ENCODE data around the gene CACUL1.
"Not testable (repeated sequence)": the region's sequence is repeated elsewhere in the genome, so short reads cannot be mapped to it uniquely, and the experiment has no call there.

Gene CACUL1

DNA sequence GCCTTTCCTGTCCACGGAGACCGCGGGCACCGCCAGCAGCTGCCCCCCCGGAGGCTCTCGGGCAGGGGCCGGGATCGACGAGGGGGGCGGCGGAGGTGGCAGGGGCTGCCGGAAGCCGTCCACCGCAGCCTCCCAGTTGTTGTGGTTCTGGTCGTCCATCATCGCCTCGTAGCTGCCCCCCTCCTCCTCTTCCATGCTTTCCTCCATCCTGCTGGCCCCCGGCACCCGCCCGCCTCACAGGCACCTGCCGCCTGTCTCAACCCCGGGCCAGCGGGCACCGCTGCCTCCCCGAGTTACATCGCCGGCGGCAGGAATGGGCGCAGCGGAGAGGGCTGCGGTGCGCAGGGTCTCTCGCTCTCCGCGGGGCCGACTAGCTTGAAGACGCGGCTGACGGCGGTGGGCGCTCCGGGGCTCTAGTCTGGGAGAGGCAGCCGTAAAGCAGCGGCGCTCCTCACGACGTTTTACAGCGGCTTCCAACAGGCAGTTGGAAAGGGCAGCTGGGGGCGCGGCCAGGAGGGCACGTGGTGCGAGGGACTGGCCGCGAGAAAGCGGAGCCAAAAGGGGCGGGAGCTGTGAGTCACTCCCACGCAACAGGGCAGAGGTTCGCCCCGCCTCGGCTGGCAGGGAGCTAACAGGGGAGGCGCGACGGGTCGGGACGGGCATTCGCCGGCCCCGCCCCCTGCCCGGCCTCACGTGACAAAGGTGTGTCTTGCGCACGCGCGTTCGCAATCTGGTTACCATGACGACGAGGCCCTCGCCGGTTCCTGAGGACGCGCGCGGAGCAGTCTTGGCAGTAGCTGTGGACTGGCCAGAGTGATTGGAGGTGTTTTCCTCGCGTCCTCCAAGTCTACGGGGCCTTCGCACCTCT lies at the start of gene CACUL1:
CACUL1 (minus strand) TSS at position 415 of the 868 bp plus-strand sequence; CDS start at position 207, 208 bp downstream.
- no peaks in the 10 kb centered on the region for H3K36me3 ChIP-seq (ENCODE audit: insufficient read depth, low read length)
- H3K27me3 ChIP-seq (ENCODE audit: insufficient read depth, low read length), result no peaks in the 10 kb centered on the region
- peaks cover 41% of the 10 kb centered on the region for H3K79me2 ChIP-seq (ENCODE audit: control insufficient read depth, insufficient read depth, low read length, unreplicated experiment)
- peak within 1 kb of the TSS; percentile 86 for H3K4me3 ChIP-seq (ENCODE audit: low read depth, low read length)
- H2AFZ ChIP-seq (ENCODE audit: low read length, unreplicated experiment), result peak within 1 kb of the TSS; percentile 95
- peaks cover 14% of the 10 kb centered on the region for H3K4me1 ChIP-seq (ENCODE audit: control insufficient read depth, insufficient read depth, low read length, unreplicated experiment)
- H3K27ac ChIP-seq (ENCODE audit: low read depth, low read length), result peak within 1 kb of the TSS; percentile 45; the same call in 1 of the 2 replicates

DNA sequence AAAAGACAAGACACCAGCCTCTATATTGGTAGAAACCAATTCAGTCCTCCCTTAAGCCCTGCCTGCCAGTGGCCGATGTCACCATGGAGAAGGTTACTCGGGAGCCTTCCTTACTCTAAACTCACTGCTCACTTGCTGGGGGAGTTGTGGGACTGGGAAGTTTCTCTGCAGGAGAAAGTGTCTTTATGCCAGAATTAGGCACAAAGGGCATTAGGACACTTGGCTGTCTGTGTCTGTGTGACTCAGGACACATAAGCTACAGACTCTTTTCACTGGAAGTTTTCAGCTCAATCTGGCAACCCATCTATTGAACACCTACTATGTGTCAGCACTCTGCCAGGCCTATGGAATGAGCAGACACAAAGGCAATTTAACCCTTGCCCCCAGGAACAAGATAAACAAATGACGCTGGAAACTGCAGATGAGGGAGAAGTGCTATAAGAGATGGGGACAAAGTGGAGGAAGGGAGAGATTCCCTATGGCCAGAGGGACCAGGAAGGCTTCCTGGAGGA lies 49.5 kb upstream of the CACUL1 start:
- Histone ChIP-seq H3K27me3 (ENCODE audit: insufficient read depth, low read length) (no peaks in the 10 kb centered on the region), H3K79me2 (ENCODE audit: control insufficient read depth, insufficient read depth, low read length, unreplicated experiment) (no peaks in the 10 kb centered on the region), H3K36me3 (ENCODE audit: insufficient read depth, low read length) (no peaks in the 10 kb centered on the region), H2AFZ (ENCODE audit: low read length, unreplicated experiment) (no peak overlapping the region), H3K27ac (ENCODE audit: low read depth, low read length) (no peak overlapping the region), H3K4me1 (ENCODE audit: control insufficient read depth, insufficient read depth, low read length, unreplicated experiment) (peaks cover 9% of the 10 kb centered on the region), H3K4me3 (ENCODE audit: low read depth, low read length) (no peak overlapping the region)

DNA sequence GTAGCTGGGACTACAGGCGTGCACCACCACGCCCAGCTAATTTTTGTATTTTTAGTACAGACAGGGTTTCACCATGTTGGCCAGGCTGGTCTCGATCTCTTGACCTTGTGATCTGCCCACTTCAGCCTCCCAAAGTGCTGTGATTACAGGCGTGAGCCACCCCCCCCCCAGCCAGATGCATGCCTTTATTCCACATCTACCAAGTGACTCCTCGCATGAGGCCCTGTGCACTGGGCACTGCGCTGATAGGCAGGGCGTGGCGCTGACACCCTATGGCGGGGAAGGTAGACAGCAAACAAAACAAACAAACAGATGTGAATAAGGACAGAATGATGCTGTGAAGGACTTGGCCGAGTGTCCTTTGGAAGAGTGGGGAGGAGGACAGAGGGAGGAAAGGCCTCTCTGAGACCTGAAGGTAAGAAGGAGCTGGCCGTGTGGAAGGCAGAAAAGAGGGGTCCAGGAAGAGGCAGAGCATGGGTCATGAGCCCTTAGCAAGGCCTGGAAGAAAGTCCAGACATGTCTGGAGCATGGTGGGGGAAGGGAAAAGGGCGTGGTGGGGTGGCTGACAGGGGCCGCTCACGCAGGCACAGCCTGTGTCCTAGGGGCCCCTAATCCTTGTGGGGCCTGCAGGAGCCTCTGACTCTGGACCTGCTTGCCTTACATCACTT lies 47.5 kb upstream of the CACUL1 start:
- H3K27ac ChIP-seq (ENCODE audit: low read depth, low read length), result no peak overlapping the region
- H3K79me2 ChIP-seq (ENCODE audit: control insufficient read depth, insufficient read depth, low read length, unreplicated experiment), result no peaks in the 10 kb centered on the region
- no peak overlapping the region for H2AFZ ChIP-seq (ENCODE audit: low read length, unreplicated experiment)
- peaks cover 22% of the 10 kb centered on the region for H3K4me1 ChIP-seq (ENCODE audit: control insufficient read depth, insufficient read depth, low read length, unreplicated experiment)
- no peaks in the 10 kb centered on the region for H3K27me3 ChIP-seq (ENCODE audit: insufficient read depth, low read length)
- H3K4me3 ChIP-seq (ENCODE audit: low read depth, low read length), result no peak overlapping the region
- H3K36me3 ChIP-seq (ENCODE audit: insufficient read depth, low read length), result no peaks in the 10 kb centered on the region

DNA sequence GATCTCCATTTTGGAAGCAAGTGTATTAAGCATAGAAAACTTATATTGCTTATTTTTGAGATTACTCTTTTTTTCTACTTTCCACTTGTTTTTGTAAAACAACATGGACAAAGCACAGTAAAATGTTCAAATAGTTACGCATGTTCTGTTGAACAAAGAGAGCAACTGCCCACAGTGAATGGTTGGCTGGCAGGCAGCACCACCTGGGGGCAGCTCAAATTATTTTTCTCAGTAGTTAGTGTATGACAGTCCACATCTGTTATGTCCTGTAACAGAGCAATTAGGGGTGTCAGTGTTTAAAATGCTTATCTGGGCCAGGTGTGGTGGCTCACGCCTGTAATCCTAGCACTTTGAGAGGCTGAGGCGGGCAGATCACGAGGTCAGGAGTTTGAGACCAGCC lies 46.1 kb upstream of the CACUL1 start:
- H3K36me3 ChIP-seq (ENCODE audit: insufficient read depth, low read length), result no peaks in the 10 kb centered on the region
- no peak overlapping the region for H3K4me3 ChIP-seq (ENCODE audit: low read depth, low read length)
- H3K27ac ChIP-seq (ENCODE audit: low read depth, low read length), result no peak overlapping the region
- H3K79me2 ChIP-seq (ENCODE audit: control insufficient read depth, insufficient read depth, low read length, unreplicated experiment), result no peaks in the 10 kb centered on the region
- no peak overlapping the region for H2AFZ ChIP-seq (ENCODE audit: low read length, unreplicated experiment)
- H3K27me3 ChIP-seq (ENCODE audit: insufficient read depth, low read length), result no peaks in the 10 kb centered on the region
- peaks cover 22% of the 10 kb centered on the region for H3K4me1 ChIP-seq (ENCODE audit: control insufficient read depth, insufficient read depth, low read length, unreplicated experiment)

DNA sequence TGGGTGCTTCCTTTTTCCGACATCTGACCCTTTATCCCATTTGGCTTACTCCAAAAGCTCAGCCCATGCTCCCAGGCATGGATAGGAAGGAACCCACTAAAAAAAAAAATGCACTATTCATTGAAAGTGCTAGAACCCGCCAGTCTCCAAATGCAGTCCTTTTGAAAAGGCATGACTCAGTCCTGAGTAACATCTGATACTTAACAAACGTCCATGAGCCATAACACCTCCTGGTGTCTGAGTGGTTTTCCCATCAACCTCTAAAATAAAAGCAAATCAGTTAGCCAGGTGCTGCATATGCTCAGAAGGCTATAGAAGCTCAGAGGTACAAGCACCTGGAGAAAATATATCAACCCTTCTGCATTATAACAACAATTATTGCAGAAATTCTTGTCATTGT lies 45.0 kb upstream of the CACUL1 start:
- H3K27ac ChIP-seq (ENCODE audit: low read depth, low read length), result no peak overlapping the region
- H2AFZ ChIP-seq (ENCODE audit: low read length, unreplicated experiment), result no peak overlapping the region
- H3K79me2 ChIP-seq (ENCODE audit: control insufficient read depth, insufficient read depth, low read length, unreplicated experiment), result no peaks in the 10 kb centered on the region
- H3K27me3 ChIP-seq (ENCODE audit: insufficient read depth, low read length), result no peaks in the 10 kb centered on the region
- no peaks in the 10 kb centered on the region for H3K36me3 ChIP-seq (ENCODE audit: insufficient read depth, low read length)
- peaks cover 22% of the 10 kb centered on the region for H3K4me1 ChIP-seq (ENCODE audit: control insufficient read depth, insufficient read depth, low read length, unreplicated experiment)
- H3K4me3 ChIP-seq (ENCODE audit: low read depth, low read length), result no peak overlapping the region

DNA sequence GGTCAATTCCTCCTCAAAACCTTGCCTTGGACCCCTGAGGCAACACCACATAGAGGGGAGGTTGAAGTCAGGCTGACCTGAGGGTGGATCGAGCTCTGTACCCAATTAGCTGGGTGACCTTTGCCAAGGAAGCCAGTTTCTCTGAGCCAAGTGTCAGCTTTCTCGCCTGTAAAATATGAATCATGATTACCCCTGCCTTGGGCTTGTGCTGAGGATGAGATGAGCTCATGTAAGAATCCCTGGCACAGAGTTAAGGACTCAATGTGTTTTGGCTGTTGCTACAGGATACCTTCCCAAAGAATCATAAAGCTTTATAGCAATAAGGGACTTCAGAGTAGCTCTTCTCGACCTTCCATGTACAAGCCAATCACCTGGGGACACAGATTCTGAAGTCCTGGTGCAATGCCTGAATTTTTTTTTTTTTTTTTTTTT lies 43.5 kb upstream of the CACUL1 start:
- H3K79me2 ChIP-seq (ENCODE audit: control insufficient read depth, insufficient read depth, low read length, unreplicated experiment), result no peaks in the 10 kb centered on the region
- H3K27ac ChIP-seq (ENCODE audit: low read depth, low read length), result peak overlapping the region; percentile 42; the same call in 1 of the 2 replicates
- no peaks in the 10 kb centered on the region for H3K36me3 ChIP-seq (ENCODE audit: insufficient read depth, low read length)

DNA sequence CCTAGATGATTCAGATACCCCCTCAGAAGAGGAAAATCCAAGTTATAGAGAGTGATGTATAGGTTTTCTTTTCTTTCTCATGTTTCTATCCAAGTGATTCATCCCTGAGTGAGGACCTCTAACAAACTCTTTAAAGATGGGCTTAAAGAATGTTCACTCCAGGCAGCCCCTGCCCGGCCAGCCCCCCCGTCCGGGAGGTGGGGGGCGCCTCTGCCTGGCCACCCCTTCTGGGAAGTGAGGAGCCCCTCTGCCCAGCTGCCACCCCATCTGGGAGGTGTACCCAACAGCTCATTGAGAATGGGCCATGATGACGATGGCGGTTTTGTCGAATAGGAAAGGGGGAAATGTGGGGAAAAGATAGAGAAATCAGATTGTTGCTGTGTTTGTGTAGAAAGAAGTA lies 40.2 kb upstream of the CACUL1 start:
- not testable (repeated sequence) for H3K27ac ChIP-seq (ENCODE audit: low read depth, low read length); H3K36me3 ChIP-seq (ENCODE audit: insufficient read depth, low read length); H3K27me3 ChIP-seq (ENCODE audit: insufficient read depth, low read length); H3K79me2 ChIP-seq (ENCODE audit: control insufficient read depth, insufficient read depth, low read length, unreplicated experiment); H3K4me3 ChIP-seq (ENCODE audit: low read depth, low read length); H2AFZ ChIP-seq (ENCODE audit: low read length, unreplicated experiment)
- H3K4me1 ChIP-seq (ENCODE audit: control insufficient read depth, insufficient read depth, low read length, unreplicated experiment), result peaks cover 20% of the 10 kb centered on the region

More for the DNA sequence above, 43.5 kb upstream of the CACUL1 start:
- no peak overlapping the region for H3K4me3 ChIP-seq (ENCODE audit: low read depth, low read length)
- H3K27me3 ChIP-seq (ENCODE audit: insufficient read depth, low read length), result no peaks in the 10 kb centered on the region
- peaks cover 22% of the 10 kb centered on the region for H3K4me1 ChIP-seq (ENCODE audit: control insufficient read depth, insufficient read depth, low read length, unreplicated experiment)
- no peak overlapping the region for H2AFZ ChIP-seq (ENCODE audit: low read length, unreplicated experiment)

DNA sequence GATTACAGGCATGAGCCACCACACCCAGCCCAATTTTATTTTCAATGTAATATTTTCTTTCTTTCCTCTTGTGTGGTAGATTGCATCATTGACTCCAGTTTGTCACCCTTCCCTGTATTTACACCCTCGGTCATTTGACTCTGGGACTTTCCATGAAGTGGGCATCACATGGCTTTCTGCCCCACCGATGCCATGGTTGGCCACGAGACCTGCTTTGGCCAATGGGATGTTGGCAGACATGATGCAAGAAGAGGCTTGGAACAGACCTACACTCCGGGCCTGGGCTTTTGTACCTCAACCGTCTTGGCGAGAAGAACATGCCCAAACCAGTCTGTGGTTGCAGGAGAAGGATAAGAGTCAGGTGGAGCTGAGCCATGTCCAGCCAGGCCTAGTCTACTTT lies 38.8 kb upstream of the CACUL1 start:
- Histone ChIP-seq H3K27ac (ENCODE audit: low read depth, low read length) (no peak overlapping the region), H3K36me3 (ENCODE audit: insufficient read depth, low read length) (no peaks in the 10 kb centered on the region), H3K4me1 (ENCODE audit: control insufficient read depth, insufficient read depth, low read length, unreplicated experiment) (peaks cover 8% of the 10 kb centered on the region), H3K79me2 (ENCODE audit: control insufficient read depth, insufficient read depth, low read length, unreplicated experiment) (no peaks in the 10 kb centered on the region), H3K4me3 (ENCODE audit: low read depth, low read length) (no peak overlapping the region), H3K27me3 (ENCODE audit: insufficient read depth, low read length) (peaks cover 6% of the 10 kb centered on the region; the same call in 1 of the 2 replicates), H2AFZ (ENCODE audit: low read length, unreplicated experiment) (no peak overlapping the region)

DNA sequence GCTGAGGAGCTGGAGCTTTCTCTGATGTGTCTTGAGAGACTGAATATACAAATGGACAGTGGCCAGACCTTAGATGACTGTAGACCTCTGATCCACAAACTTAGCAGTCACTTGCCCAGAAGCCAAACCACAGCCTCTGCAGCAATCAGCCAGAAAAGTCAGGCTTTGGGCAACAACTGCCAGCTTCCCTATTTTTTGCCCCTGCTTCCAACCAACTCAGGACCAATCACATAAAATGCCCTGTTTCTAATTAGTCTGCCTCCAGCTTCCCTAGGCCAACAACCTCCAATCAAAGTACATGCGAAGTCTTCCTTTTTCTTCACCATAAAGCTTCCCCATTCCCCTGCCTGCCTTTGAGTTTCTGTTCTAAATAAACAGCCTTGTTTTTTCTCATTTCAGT lies 37.8 kb upstream of the CACUL1 start:
- no peaks in the 10 kb centered on the region for H3K4me1 ChIP-seq (ENCODE audit: control insufficient read depth, insufficient read depth, low read length, unreplicated experiment)
- H2AFZ ChIP-seq (ENCODE audit: low read length, unreplicated experiment), result no peak overlapping the region
- no peaks in the 10 kb centered on the region for H3K79me2 ChIP-seq (ENCODE audit: control insufficient read depth, insufficient read depth, low read length, unreplicated experiment)
- H3K27ac ChIP-seq (ENCODE audit: low read depth, low read length), result no peak overlapping the region
- H3K4me3 ChIP-seq (ENCODE audit: low read depth, low read length), result no peak overlapping the region
- H3K27me3 ChIP-seq (ENCODE audit: insufficient read depth, low read length), result peaks cover 13% of the 10 kb centered on the region
- no peaks in the 10 kb centered on the region for H3K36me3 ChIP-seq (ENCODE audit: insufficient read depth, low read length)

DNA sequence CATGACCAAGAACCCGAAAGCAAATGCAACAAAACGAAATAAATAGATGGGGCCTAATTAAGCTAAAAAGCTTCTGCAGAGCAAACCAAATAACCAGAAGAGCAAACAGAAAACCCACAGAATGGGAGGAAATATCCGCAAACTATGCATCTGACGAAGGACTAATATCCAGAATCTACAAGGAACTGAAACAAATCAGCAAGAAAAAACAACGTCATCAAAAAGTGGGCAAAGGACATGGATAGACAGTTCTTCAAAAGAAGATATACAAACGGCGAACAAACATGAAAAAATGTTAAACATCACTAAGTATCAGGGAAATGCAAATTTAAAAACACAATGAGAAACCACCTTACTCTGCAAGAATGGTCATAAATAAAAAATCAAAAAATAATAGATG lies 35.3 kb upstream of the CACUL1 start:
- Histone ChIP-seq H2AFZ (ENCODE audit: low read length, unreplicated experiment) (no peak overlapping the region), H3K36me3 (ENCODE audit: insufficient read depth, low read length) (no peaks in the 10 kb centered on the region), H3K27ac (ENCODE audit: low read depth, low read length) (no peak overlapping the region), H3K4me1 (ENCODE audit: control insufficient read depth, insufficient read depth, low read length, unreplicated experiment) (no peaks in the 10 kb centered on the region), H3K27me3 (ENCODE audit: insufficient read depth, low read length) (peaks cover 31% of the 10 kb centered on the region), H3K4me3 (ENCODE audit: low read depth, low read length) (no peak overlapping the region), H3K79me2 (ENCODE audit: control insufficient read depth, insufficient read depth, low read length, unreplicated experiment) (no peaks in the 10 kb centered on the region)
